Measurements from ENCODE around the gene LPP.

LPP gene

DNA sequence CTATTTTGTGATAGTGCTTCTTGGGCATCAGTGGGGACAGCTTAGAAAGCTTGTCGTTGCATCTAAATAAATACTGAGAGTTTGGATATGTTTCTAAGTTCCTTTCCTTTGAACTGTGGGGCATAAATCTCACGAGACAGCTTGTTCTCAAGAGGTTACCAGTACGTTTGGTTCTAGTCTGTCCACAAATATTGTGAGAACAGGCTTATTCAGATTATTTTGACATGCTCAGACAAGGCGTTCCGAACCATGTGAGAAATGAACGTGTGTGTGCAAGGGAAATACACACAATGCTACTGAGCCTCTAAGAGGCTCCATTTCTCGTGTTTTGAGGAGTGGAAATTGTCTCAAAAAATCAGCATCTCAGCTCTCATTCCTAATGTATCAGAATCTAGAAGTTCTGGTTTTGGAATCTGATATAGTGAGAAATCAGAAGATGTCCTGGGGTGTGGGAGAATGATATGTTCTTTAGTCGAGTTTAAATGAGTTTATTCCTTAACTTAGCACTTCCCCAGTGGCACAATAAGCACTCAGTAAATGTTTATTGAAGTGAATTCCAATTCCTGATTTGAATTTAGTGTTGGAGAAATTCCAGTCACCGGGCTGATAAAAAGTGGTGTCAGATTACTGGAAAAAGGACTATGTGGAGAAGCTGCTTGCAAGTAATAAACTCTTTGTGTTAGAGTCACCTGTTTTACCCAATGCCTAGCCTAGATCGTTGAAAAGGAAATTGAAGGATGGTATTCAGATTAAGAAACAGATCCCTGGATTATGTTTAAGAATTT lies 481.5 kb downstream of the LPP start:
- no peak for TF ChIP-seq GATA3 (IDR thresholded peaks at IDR 0.05; ENCODE audit: low read depth, low read length)
- no peak for TF ChIP-seq GATA2 (IDR thresholded peaks at IDR 0.05; ENCODE audit: low read depth, low read length)

DNA sequence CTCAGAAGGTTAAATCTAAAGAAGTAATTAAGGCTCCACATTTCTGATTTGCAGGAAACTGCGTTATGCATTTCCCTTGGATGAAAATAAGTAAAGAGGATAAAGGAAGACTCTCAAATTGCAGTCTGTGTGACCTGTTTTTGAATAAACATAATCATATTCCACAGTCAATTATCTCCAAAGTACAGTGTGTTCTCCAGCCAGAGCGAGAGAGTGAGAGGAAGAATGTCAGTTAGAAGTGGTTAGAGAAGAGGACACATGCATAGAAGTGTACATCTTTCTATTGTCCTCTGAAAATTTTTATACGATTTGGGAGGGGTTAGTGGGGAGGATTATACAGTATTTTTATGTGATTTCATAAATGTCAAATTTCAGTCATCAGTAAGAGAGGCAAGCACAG lies 487.1 kb downstream of the LPP start:
- TF ChIP-seq GATA3 (IDR thresholded peaks at IDR 0.05; ENCODE audit: low read depth, low read length): no peak
- no peak for TF ChIP-seq GATA2 (IDR thresholded peaks at IDR 0.05; ENCODE audit: low read depth, low read length)

DNA sequence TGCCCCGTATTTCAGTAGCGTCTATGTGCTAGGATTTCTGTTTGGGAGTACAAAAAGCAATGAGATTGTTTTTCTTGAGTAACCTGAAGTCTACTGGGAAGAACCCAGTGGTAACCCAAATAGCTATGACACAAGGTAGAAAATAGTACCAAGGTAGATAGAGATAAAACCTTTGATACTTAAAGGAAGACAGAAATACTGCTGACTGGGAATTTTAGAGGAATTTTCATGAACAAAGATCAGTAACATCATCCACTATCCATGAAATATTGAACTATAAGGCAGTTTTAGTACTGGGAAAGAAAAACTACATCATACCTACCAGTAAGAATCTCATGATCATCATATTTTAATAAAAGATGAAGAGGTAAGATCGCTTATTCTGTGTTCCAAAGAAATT lies 489.8 kb downstream of the LPP start:
- TF ChIP-seq GATA2 (IDR thresholded peaks at IDR 0.05; ENCODE audit: low read depth, low read length) (no peak), GATA3 (IDR thresholded peaks at IDR 0.05; ENCODE audit: low read depth, low read length) (no peak)

DNA sequence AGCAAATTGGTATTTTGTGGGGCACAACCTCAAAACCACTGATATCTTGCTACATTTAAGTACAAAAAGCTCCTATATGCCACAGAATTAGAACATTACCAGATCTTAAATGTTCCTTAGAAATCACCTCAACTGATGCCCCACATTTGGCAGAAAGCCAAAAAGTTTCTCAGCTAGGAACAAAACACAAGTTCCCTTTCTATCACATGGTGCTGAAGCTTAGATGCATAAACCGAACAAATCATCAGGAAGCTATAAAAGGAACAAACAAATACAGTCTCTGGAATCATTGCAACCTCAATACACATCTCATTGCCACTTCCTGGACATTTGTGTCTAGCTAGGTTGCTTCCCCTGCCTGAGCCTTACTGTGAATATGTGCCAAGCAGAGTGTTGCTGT lies 492.6 kb downstream of the LPP start:
- no peak for TF ChIP-seq GATA2 (IDR thresholded peaks at IDR 0.05; ENCODE audit: low read depth, low read length)
- TF ChIP-seq GATA3 (IDR thresholded peaks at IDR 0.05; ENCODE audit: low read depth, low read length): no peak

DNA sequence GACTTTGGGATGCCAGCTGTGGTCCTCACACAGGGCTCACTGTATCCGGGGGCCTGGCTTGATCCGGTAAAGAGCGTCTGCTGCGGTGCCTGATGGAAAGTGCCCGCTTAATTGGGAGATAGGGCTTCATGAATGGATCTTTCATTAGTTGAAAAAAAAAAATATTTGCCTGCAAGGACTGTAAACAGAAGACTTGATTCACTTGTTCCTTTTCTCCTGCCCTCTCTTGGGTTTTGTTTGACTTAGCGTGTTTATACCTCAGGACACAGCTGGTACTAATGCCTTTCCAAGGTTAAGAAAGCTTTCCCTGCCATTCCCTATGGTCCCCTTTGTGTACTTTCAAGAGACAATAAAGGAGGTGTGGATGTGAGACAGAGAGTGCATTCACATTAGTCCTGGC lies 493.3 kb downstream of the LPP start:
- no peak for TF ChIP-seq GATA3 (IDR thresholded peaks at IDR 0.05; ENCODE audit: low read depth, low read length)
- no peak for TF ChIP-seq GATA2 (IDR thresholded peaks at IDR 0.05; ENCODE audit: low read depth, low read length)

DNA sequence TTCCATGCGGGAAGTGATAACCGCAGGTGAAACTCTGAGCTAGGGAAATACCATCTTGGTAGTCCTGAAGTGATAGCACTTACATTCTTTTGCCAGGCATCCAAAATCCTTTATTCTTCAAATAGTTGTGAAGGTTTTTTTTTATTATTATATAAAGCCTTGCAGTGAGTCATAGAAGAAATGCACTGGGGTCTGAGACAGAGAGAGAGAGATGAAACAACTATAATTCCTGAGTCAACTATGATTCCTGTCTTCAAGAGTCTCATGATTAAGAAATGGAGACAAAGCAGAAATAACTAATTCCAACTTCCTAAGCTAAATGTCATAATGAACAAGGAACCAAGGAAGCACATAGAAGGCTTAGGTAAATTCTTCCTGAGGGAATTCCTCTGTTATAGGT lies 495.6 kb downstream of the LPP start:
- no peak for TF ChIP-seq GATA2 (IDR thresholded peaks at IDR 0.05; ENCODE audit: low read depth, low read length)
- no peak for TF ChIP-seq GATA3 (IDR thresholded peaks at IDR 0.05; ENCODE audit: low read depth, low read length)

DNA sequence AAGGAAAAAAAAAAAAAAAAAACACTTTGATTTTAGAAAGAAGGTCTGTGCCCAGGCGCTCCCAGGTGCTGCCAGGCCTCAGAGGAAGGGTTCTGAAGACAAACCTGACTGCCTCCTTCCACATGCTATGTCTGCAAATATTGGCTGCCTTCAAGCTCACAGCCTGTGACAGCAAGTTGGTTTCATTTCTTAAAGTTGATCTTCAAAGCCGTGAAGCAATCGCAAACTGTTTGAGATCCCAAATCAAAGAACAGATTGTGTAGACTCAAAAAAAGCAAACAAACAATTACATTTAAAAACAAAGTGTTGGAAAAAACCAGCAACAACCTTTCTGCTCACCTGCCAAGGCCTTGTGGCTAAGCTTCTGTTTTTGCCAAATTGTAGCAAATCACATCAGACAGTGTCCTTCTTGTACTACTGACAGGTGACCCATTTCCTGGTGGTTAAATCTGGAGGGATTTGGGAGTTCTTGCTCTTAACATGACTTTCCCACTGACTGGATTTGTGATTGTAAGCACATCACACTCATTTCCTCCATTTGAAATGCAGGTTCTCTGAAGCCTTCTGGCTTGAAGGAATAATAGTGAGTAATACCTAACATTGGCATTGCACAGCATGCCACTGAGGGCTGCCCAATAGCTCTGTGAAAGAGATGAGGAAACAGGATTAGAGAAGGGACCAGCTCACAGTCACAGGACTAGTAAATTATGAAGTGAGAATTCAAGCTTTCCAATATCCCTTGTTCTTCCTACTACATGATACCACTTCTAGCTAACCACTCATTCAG lies 502.4 kb downstream of the LPP start:
- TF ChIP-seq GATA3 (IDR thresholded peaks at IDR 0.05; ENCODE audit: low read depth, low read length) (no peak), GATA2 (IDR thresholded peaks at IDR 0.05; ENCODE audit: low read depth, low read length) (no peak)

DNA sequence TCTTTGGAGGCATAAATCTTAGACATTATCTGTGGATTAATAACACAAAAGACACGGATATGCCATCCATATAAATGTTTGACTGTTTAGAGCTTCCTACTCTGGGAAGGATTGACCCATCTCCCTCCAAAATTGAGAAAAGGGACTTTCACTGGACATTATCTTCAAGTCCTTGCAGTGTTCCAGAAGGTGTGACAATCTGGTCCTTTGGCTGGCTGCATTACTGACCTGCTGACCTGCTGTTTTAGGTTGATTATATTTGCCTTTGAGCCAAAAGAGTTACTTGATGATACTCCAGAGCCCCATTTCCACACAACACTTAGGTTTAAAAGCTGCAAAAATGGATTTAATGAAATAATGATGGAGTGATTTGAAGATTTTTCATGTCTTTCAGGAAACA lies 504.6 kb downstream of the LPP start:
- TF ChIP-seq GATA3 (IDR thresholded peaks at IDR 0.05; ENCODE audit: low read depth, low read length) (no peak), GATA2 (IDR thresholded peaks at IDR 0.05; ENCODE audit: low read depth, low read length) (no peak)

DNA sequence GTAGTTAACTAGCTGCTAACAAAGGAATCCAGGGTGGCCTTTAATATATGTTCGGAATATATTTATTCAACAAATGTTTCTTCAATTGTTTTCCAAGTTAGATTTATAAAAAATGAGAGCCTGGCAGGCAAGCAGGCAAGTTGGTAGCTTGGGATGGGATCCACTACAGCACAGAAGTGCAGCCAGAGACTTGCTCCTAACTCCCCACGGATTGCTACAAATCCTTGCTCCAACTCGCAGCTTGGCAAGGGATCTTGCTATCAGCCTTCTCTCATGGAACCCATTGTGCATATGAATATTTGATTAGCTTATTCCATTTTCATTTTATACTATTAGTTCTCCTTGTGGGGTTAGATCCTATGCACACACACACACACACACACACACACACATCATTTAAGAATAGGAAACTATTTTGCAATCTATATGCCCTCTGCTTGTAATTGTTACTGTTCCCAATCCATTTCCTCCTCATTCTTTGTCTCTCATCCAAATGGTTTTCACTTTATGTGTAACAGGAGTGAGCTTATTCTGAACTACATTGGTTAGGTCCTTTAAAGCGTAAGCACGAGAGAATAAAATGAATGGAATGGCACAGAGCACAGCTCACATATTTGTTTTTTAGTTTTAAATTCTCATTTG lies 505.6 kb downstream of the LPP start:
- TF ChIP-seq GATA3 (IDR thresholded peaks at IDR 0.05; ENCODE audit: low read depth, low read length) (no peak), GATA2 (IDR thresholded peaks at IDR 0.05; ENCODE audit: low read depth, low read length) (no peak)

DNA sequence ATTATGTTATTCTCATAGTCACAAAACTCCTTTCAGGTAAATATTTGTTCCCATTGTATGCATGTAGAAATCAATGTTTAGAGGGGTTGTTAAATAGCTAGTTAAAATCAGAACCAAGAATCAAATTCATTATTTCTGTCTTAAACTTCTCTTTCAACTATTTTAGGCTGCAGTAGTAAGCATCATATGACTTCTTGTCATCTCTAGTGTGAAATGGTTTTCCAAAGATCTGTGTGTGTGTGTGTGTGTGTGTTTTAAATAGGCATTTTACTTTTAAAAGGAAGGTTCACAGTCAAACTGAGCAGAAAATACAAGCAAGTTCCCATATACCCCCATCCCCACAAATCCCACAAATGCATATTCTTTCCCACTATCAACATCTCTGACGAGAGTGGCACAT lies 506.5 kb downstream of the LPP start:
- TF ChIP-seq GATA3 (IDR thresholded peaks at IDR 0.05; ENCODE audit: low read depth, low read length): no peak
- TF ChIP-seq GATA2 (IDR thresholded peaks at IDR 0.05; ENCODE audit: low read depth, low read length): no peak

DNA sequence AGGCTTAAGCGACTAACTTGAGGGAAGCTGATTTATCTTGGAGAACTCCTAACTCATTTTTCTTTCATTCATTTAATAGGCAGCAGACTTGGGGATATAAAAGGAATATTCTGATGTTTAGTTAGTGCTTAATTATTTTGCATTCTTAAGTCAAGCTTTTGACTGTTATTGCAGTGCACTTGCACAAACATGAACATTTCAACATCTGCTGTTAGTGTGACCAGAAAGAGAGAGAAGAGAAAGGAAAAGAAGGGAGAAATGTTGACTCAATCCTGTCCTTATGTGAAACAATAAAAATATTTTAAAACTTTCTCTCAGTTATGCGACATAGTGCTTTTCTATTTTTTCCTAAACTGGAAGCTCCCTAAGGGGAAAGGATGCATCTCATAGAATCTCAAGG lies 507.8 kb downstream of the LPP start:
- no peak for TF ChIP-seq GATA2 (IDR thresholded peaks at IDR 0.05; ENCODE audit: low read depth, low read length)
- no peak for TF ChIP-seq GATA3 (IDR thresholded peaks at IDR 0.05; ENCODE audit: low read depth, low read length)

DNA sequence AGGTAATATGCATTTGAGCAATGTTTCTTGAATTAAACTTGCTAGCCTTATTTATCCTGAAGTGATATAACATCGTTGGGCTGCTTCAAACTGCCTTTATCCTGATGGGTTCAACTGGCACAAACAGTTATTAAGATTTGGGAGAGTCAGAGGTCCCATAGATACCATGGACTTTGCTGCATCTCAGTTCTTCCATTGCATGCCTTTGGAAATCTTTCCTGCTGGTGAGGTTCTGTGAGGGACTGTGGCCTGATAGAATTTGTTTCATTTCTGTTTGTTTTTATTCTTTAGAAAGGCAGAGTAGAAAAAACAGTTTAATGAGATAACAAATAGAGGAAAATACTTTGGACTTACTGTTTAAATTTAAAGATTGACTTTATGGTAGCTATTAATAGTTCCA lies 508.3 kb downstream of the LPP start:
- TF ChIP-seq GATA3 (IDR thresholded peaks at IDR 0.05; ENCODE audit: low read depth, low read length) (no peak), GATA2 (IDR thresholded peaks at IDR 0.05; ENCODE audit: low read depth, low read length) (no peak)

DNA sequence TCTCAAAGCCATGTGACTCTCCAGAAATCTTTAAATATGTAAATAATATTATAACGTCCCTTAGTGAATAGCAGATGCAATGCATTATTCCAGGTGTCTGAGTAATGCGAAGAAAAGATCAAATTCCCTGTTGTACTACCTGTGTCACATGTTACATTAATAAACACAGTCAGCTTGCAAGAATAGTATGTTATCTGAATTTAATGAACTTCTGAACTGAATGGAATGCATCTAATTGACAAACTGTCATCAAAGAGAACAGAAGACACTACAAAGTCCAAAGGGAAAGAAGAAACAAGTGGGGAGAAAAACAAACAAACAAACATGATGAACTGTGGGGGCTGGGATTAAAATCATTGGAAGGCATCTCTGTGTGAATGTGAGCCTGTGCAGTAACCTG lies 508.8 kb downstream of the LPP start:
- no peak for TF ChIP-seq GATA3 (IDR thresholded peaks at IDR 0.05; ENCODE audit: low read depth, low read length)
- no peak for TF ChIP-seq GATA2 (IDR thresholded peaks at IDR 0.05; ENCODE audit: low read depth, low read length)

DNA sequence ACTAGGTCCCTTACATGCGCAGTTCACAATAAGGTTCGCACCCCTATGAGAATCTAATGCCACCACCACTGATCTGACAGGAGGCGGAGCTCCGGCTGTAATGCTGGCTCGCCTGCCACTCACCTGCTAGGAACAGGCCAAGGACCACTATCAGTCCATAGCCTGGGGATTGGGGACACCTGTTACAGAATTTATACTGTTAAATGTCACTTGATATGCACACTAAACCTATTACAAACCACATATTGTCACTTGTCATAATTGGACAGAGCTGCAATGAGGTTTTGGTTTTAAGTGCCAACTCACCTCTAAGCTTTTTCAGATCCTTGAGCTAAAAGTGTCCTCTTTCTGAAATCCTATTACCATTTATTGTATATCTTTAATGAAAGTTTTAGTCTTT lies 509.9 kb downstream of the LPP start:
- TF ChIP-seq GATA2 (IDR thresholded peaks at IDR 0.05; ENCODE audit: low read depth, low read length) (no peak), GATA3 (IDR thresholded peaks at IDR 0.05; ENCODE audit: low read depth, low read length) (no peak)

DNA sequence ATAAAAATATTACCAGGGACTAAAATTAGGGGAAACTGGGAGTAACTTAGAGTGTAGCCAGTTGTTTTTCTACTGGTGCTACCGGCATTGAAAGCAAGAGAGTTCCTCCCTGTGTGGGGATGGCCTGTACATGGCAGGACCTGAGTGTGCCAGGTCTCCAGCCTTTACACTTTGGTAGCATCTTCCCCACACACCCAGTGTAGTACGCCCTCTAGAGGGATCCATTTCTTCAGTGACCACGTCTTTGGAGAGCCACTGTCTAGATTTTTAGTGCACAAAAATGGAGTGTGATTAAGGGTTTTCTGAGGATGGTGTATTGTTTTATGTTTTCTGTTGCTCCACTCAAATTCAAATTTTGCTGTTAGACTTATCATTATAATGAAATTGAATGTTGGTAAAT lies 510.8 kb downstream of the LPP start:
- TF ChIP-seq GATA2 (IDR thresholded peaks at IDR 0.05; ENCODE audit: low read depth, low read length): no peak
- TF ChIP-seq GATA3 (IDR thresholded peaks at IDR 0.05; ENCODE audit: low read depth, low read length): no peak

Data from SH-SY5Y (cell line).